CD4-positive, alpha-beta T cell treated with Interferon gamma for 1 hour (primary cell): ENCODE results near the gene PPM1H.

Experiments
- DNase-seq: peaks from one replicate; pipeline ENCODE4 v3.0.0-alpha.2; 2020

The PPM1H gene

GRCh38 chr12:62701492-62701891 lies 233.5 kb downstream of the PPM1H start:
- no peak for DNase-seq

DNA sequence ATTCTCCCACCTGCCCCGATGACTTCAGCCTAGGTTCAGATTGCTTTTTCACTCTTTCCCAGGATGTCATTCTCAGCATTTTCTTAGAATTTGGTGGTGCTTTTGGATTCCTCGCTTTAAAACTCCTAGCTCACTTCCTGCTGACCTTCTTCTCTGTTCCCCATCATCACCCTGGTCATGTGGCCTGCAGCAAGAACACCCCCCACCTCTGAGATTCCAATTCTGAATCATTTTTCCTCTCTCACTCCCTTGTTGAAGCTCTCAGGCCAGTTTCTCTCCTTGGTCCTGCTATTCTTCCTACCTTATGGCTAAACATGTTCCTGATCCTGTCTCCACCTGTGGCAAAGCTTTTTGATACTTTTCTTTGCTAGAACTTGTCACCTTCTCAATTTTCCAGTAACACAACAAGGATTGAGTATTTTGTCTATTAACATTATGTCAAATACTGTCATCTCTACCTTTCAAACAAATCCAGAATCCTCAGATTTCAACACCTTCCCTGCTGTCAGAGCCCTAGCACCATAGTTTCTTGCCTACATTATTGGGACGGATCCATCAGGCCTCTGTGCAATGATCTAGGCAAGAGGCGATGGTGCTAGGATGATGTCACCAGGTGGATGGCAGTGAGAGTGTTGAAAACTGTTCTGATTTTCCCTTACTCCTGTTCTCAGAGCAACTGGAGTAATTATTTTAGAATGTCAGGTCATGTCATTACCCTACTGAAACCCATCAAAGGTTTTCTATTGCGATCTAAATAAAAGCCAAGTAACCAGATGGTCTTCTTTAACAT lies 234.7 kb downstream of the PPM1H start:
- DNase-seq = no peak

DNA sequence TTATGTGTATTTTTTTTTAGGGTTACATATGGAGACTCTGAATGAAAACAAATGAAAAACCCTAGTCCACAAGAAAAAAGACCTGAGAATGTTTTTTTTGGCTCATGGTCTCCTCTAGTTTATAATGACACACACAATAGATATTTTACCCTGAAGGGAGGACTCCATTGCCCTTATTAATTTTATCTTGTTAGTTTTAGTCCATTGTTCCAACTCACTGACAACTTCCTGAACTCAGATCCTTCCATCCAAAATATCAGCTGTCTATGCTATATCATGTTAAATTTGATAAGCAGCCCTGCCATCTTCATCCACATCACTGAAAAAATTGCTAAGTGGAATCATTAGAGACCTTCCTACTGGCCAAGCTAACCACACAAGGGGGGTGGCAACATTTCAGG lies 236.2 kb downstream of the PPM1H start:
- DNase-seq = no peak

DNA sequence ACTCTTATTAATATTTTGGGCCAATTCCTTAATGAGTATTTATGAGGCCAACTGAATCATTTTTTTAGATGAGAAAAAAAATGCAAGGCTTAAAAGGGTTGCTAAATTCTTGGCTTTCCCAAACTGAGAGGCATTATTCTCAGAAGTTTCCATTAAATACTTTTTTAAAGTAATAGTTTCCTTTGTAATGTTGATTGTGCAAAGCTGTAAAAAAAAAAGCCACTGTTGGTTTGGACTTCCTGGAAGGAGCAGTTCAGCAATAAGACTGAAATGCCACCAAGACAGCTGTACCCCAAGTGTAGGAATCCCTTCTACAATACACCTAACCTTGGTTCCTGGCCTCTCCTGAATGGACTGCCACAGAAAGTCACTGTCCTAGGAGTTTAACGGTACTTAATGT lies 237.1 kb downstream of the PPM1H start:
- no peak for DNase-seq

GRCh38 chr12:62695696-62696095 lies 239.3 kb downstream of the PPM1H start:
- DNase-seq = no peak

- no peak for DNase-seq
These were observed 240.3 kb downstream of the PPM1H start for GRCh38 chr12:62694632-62695031.

GRCh38 chr12:62694116-62694515 lies 240.8 kb downstream of the PPM1H start:
- no peak for DNase-seq

GRCh38 chr12:62693376-62694050 lies 241.4 kb downstream of the PPM1H start:
- no peak for DNase-seq

DNA sequence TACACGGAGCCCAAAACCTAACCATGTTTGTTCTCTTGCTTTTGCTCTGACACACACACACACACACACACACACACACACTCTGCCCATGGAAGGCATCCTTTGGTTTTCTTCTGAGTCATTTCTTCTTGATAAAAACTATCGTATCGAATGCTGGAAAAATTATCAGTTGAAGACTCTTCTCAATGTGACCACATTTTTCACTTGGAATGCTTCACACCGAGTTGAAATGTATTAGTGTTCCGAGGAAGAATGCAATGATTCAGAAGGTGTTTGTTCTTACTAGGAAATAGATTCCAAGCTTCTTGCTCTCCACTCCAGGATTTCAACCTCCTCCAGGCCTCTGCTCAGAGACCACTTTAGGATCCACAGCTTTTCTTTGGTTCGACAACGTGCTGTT lies 242.1 kb downstream of the PPM1H start:
- DNase-seq = no peak

DNA sequence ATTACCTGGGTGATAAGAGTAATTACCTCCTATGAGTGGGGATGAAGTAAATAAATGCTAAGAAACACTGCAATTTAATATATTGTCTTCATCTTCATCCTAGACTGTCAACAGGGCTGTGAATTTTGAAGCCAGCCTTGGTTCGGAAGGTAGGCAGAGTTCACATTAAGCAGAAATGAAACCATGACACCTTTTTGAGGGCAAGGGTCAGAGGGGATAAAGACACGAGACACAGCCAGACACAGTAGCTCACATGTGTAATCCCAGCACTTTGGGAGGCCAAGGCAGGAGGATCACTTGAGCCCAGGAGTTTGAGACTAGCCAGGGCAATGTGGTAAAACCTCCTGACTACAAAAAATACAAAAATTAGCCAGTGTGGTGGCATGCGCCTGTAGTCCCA lies 243.6 kb downstream of the PPM1H start:
- no peak for DNase-seq

DNA sequence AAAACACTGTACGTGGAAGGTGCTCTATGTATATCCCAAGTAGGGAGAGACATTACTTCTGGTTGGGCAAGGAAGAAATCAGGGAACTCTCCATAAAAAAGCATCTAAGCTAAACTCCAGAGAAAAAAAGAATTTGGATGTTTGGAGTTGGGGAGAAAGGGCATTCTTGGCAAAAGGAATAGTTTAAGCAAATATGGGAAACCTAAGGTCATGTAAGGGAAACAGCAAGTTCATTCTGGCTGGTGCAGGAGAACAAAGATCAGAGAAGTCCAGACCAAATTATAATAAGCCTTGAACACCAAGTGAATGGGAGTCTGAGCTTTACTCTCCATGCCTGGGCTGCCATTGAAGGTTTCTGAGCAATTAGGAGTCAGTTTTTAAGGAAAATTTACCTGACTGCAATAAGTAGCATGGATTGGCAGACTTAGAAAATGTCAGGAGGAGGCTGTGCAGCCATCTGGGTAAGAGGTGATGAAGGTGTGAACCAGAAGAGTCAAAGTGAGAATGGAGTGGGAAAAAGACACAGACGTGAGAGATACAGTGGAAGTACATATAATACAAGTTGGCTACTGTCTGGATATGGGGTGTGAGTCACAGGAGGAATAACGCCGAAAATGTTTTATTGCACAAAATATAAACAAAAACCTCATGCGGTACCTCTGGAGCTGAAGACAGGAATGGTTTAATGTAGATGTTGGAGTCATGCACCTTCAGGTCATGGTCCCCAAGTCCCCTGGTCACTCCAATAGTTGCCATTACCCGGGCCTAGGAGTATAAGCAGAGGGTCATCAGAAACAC lies 245.7 kb downstream of the PPM1H start:
- DNase-seq = no peak

DNA sequence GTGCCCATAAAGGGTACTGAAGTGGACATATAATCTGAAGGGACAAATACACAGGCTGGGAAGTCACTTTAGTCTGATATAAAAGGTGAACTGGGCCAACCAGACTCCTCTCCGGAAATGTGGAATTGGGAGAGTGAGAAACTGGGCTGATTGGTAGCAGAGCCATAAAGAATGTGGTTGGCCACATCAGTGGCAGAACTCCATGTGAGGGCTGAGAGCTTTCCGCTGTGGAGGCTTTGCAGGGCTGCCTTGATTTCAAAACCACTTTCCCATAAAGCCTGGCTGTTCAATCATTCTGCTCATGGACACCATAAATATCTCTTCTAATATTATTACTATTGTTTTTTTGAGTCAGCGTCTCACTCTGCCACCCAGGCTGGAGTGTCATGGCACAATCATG lies 248.0 kb downstream of the PPM1H start:
- no peak for DNase-seq

- DNase-seq = no peak
These were observed 250.2 kb downstream of the PPM1H start for GRCh38 chr12:62684570-62685295.

DNA sequence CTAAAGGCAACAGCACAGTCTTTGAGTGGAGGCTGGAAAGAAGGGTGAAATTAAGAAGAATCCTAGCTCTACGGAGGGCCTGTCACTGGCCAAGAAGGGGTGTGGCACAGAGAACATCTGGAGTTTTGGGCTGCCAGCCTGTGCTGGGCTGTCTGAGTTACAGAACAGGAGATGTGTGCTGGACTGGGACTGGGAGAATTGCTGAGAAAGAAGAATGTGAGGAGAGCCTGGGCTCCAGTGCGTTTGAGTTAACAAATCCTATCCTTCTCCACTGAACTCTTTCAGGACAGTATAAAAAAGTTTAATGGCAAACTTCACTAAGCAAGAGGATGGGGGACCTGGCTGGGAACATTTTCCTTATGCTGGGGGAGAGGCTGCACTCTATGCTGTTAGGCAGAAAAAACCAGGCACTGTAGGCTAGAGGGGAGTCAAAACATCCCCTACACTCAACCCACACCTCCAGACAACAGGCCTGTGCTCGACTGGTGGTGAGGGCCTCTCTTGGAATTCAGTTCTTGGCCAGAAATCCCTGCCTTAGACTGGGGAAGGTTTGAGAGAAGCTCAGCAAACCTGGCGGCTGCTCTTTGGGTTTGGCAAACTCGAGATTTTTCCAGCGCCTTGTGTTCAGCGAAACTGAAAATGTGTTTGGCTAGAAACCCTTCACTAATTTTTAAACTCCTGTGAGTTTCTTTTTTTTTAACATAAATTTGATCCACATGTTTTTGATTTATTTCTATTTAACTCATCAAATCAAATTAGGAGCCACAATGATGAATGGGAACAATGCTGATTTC lies 251.0 kb downstream of the PPM1H start:
- no peak for DNase-seq

- DNase-seq = no peak
These were observed 253.6 kb downstream of the PPM1H start for GRCh38 chr12:62681306-62681705.

DNA sequence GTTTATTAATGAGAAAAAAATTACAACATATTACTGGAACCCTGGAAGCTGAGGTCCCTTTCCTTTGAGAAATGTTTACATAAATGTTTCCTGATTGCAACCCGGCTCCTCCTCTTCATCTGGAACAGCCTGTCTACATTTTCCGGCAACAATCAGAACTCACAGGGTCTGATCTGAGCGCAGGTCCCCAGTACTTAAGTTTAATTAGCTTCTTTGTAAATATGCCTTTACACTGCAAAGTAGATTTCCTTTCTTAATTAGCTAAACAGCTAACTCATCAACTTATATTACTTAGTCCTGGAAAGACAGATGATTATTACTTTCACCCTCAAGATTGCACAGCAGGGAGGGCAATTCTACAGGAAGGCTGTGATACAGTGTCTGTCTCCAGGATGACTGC lies 255.3 kb downstream of the PPM1H start:
- no peak for DNase-seq

GRCh38 chr12:62677355-62677754 lies 257.6 kb downstream of the PPM1H start:
- DNase-seq = no peak

GRCh38 chr12:62676521-62677307 lies 258.2 kb downstream of the PPM1H start:
- no peak for DNase-seq

- DNase-seq = no peak
These were observed 261.7 kb downstream of the PPM1H start for GRCh38 chr12:62673028-62673815.

DNA sequence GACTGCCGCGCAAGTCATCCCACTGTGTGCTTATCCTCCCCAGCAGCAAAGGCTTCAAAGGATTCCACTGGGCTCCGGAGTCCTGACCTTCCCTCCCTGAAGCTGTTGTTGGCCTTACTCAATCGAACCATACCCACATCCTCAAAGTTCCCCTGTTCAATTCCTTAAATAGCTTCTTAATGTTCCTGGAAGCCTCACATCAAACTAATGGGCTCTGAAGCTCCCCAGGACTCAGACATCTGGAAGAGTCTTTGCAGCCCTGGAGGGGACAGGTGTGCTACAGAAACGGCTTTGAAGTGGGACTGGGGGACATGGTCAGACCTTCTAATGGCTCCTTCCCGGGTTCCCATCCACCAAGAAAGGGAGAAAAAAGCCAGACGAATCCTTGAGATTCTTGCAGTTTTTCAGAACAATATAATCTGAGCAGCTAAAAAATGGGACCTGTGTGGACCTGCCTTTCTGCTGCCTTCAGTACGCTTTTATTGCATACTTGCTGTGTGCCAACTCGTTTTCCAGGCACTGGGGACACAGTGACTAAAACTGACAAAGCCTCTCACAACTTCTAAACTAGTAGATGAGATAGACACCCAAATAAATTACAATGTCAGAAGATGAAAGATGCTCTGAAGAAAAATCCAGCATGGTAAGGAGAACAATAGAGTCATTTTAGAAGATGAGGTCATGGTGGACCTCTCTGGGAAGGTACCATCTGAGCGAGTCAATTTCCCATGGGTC lies 263.8 kb downstream of the PPM1H start:
- no peak for DNase-seq
